ENCODE measurements around the gene PCGF3.

Gene PCGF3

GRCh38 chr4:706834-707598 is 1.4 kb downstream of the PCGF3 start:
- peak overlapping the region; percentile 35; the same call in 1 of the 2 replicates for H3K27ac ChIP-seq
- TF ChIP-seq CTCF (conservative IDR thresholded peaks at IDR 0.05): no peak

GRCh38 chr4:707929-708630 is 2.4 kb downstream of the PCGF3 start:
- H3K27ac ChIP-seq: no peak overlapping the region
- TF ChIP-seq CTCF (conservative IDR thresholded peaks at IDR 0.05): no peak

- TF ChIP-seq CTCF (conservative IDR thresholded peaks at IDR 0.05): no peak
- no peak overlapping the region for H3K27ac ChIP-seq
Measured at GRCh38 chr4:708631-708933, 3.0 kb downstream of the PCGF3 start.

GRCh38 chr4:709348-709747 is 3.7 kb downstream of the PCGF3 start:
- H3K27ac ChIP-seq: no peak overlapping the region
- TF ChIP-seq CTCF (conservative IDR thresholded peaks at IDR 0.05): no peak

- TF ChIP-seq CTCF (conservative IDR thresholded peaks at IDR 0.05): no peak
Measured at GRCh38 chr4:710116-710515, 4.5 kb downstream of the PCGF3 start.

GRCh38 chr4:710916-711315 is 5.3 kb downstream of the PCGF3 start:
- H3K27ac ChIP-seq: no peak overlapping the region
- no peak for TF ChIP-seq CTCF (conservative IDR thresholded peaks at IDR 0.05)

More at GRCh38 chr4:710116-710515, 4.5 kb downstream of the PCGF3 start:
- H3K27ac ChIP-seq: no peak overlapping the region

GRCh38 chr4:712093-712492 is 6.5 kb downstream of the PCGF3 start:
- no peak for TF ChIP-seq CTCF (conservative IDR thresholded peaks at IDR 0.05)
- no peak overlapping the region for H3K27ac ChIP-seq
